GM18519 (cell line): ENCODE results near the gene ARF6.
"Not testable (repeated sequence)": the region's sequence is repeated elsewhere in the genome, so short reads cannot be mapped to it uniquely, and the experiment has no call there.

Experiments
- ATAC-seq: cut with Tn5 transposase; IDR thresholded peaks from one replicate; pipeline ENCODE4 v1.9.1; 2021; ENCODE audit warnings: mild to moderate bottlenecking, moderate library complexity; ENCODE audit not compliant: unreplicated experiment, low FRiP score

Gene ARF6

DNA sequence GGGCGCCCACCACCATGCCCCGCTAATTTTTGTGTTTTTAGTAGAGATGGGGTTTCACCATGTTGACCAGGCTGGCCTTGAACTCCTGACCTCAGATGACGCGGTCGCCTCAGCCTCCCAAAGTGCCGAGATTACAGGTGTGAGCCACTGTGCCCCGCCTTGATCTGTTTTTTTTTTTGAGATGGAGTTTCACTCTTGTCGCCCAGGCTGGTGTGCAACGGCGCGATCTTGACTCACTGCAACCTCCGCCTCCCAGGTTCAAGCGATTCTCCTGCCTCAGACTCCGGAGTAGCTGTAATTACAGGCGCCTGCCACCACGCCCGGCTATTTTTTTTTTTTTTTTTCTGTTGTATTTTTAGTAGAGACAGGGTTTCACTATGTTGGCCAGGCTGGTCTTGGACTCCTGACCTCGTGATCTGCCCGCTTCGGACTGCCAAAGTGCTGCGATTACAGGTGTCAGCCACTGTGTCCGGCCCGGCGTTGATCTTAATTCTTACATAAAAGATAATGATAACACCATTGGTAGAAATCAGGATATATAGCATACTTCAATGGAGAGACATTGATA lies 9.9 kb downstream of the ARF6 start:
- not testable (repeated sequence) for ATAC-seq

GRCh38 chr14:49904270-49904669 lies 11.4 kb downstream of the ARF6 start:
- no peak for ATAC-seq

DNA sequence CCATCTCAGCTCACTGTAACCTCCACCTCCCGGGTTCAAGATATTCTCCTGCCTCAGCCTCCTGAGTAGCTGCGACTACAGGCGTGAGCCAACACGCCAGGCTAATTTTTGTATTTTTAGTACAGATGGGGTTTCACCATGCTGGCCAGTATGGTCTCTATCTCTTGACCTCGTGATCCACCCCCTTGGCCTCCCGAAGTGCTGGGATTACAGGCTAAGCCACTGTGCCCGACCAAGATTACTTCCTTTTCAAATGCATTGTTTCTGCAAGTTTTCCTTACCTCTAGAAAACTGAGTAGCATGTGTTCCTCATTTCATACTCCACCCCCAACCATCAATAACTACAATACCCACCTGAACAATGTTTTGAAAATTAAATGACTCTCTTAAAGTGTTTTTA lies 13.1 kb downstream of the ARF6 start:
- ATAC-seq: no peak

GRCh38 chr14:49907186-49907585 lies 14.3 kb downstream of the ARF6 start:
- ATAC-seq: no peak

DNA sequence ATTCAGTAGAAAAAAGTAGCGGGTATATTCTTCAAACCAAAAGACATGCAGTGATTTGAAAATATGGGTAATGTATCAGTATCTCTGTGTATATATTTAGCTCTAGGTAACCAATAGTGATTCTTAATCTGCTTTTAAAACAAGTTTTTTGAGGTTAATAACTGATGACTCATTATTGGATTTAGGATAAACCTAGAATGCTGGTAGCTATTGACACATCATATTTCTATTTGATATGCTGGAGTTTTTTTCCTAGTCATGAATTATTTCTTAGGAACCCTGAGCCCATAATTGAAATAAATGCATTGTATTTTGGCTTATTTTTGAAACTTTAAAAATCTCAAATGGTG lies 15.5 kb downstream of the ARF6 start:
- ATAC-seq: no peak

- no peak for ATAC-seq
These were observed 16.1 kb downstream of the ARF6 start for GRCh38 chr14:49909016-49909415.

- ATAC-seq: no peak
These were observed 22.2 kb downstream of the ARF6 start for GRCh38 chr14:49915085-49915484.

DNA sequence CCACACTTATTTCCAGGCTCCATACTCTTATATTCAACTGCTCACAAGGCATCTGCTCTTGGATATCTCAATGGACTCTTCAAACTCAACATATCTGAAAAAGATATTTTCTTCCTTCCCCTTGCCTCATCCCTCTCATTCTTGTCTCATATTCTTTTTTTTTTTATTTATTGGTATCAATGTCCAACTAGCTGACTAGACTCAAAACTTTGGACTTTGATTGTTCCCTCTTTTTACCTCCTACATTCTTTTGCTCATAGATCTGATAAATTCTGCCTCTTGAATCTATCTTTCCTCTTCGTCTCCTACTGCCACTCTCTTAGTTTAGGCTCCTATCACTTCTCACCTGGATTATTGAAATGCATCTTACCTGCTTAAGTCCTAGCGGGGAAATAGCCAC lies 25.8 kb downstream of the ARF6 start:
- ATAC-seq: no peak

DNA sequence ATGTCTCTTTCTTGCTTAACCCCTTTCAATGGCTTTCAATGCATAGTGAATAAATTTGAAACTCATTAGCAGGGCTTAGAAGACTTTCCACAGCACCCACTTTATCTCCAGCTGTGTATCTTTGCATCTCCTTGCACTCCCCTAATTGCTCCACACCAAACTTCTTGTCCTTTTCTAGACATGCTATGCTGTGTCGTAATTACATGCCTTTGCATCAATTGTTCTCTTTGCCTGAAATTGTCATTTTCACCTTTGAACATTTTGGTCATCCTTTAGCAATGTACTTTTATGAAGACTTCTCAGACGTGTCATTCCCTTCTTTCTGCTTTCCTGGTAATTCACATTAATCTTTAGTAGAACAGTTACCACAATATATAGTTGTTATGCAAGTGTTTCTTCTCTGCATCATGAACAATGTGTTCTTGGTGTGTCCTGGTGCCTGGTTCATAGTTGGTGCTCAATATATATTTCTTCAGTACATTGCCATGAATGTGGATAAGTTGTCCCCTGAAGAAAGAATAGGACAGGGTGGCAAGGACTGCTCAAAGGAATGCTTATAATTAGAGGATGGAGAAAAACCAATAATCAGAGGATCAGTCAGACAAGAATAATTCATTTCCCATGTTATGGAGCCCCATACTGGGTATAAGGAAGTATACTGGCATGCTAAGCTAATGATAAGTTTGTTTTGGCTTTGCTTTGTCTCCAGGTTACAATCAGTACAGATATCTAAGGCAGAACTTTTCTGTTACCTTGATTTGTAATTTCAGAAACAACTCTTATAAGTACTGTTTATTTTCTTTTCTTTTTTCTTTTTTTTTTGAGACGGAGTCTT lies 27.2 kb downstream of the ARF6 start:
- no peak for ATAC-seq

DNA sequence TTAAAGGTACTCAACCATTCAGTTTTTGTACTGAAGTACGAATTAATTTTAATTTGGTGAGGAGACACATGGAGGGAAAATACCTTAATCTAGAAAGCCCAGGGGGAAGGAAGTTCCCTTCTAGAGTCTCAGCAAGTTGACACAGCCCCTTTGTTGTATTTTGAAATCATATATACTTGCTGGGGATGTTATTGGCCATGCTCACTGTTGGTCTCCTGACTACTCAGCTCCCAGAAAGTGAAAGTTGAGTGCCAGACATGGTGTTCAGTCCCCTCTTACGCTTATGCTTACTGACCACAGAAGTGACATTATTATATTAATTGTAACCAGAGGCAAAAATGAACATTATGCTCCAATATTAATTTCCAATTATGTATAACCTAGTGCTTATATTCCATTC lies 28.1 kb downstream of the ARF6 start:
- ATAC-seq: no peak

DNA sequence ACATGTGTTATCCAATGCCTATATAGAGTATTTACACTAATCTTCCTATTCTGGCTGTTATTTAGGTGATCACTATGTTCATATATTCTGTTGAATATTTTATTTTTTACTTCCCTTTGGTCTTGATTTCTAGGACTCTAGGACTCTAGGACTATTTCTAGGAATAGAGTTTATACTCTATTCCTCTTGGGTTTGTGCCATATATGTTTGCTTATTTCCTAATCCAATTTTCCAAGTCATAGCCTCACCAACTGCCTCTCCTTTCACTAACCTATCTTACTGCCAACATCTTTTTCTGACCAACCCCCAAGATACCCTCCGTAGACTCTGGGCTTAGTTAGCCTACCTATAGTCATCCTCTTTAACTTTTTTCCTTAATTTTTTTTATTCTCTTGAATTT lies 28.5 kb downstream of the ARF6 start:
- ATAC-seq: no peak

DNA sequence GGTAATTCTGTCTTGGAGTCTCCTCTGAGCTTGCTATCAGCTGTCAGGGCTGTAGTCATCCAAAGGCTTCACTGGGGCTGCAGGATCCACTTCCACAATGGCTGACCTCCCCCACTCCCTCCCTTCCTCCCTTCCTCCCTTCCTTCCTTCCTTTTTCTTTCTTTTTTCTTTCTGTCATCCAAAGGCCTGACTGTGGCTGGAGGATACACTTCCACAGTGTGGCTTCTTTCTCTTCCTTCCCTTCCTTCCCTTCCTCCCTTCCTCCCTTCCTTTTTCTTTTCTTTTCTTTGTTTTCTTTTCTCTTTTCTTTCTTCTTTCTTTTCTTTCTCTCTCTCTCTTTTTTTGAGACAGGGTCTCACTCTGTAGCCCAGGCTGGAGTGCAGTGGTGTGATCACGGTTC lies 30.6 kb downstream of the ARF6 start:
- ATAC-seq: no peak

DNA sequence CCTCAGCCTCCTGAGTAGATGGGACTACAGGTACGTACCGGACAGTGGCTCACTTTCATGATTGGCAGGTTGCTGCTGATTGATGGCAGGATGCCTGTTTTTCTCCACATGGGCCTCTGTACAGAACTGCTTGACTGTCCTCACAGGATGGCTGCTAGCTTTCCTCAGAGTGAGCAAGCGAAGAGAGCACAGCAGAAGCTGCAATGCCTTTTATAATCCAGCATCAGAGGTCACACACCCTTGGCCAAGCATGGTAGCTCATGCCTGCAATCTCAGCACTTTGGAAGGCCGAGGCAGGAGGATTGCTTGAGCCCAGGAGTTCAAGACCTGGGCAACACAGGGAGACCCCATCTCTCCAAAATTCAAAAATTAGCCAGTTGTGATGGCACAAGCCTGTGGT lies 31.0 kb downstream of the ARF6 start:
- no peak for ATAC-seq

- no peak for ATAC-seq
These were observed 32.0 kb downstream of the ARF6 start for GRCh38 chr14:49924852-49925251.

DNA sequence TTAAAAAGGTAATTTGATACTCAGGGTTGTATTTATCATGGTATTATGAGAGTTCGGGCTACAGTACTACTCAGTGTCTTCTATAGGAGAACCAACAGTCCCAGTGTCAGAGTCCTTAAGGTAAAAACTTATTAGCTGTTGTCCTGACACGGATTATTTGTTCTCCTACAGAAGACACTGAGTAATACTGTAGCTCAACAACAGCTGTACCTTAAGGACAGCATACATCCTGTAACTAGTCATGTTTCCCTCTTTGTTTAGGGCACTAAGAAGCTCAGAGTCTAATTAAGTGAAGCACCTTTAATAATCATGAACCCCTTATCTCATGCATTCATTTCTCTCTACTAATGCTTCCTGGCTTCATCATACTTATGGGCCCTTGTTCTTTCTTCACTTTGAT lies 33.9 kb downstream of the ARF6 start:
- ATAC-seq: no peak

- ATAC-seq: no peak
These were observed 35.1 kb downstream of the ARF6 start for GRCh38 chr14:49928015-49928414.

GRCh38 chr14:49930720-49931119 lies 37.8 kb downstream of the ARF6 start:
- no peak for ATAC-seq

DNA sequence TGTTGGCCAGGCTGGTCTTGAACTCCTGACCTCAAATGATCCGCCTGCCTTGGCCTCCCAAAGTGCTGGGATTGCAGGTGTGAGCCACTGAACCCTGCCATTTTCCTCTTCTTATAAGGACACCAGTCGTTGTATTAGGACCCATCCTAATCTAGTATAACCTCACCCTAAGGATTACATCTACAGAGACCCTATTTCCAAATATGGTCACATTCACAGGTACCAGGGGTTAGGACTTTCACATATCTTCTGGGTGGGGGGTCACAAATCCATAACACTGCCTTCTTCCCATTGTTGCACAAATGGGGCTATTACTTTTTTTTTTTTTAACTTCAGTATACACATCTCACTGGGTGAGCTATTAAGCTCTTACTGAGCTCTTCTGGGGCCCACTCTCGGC lies 38.6 kb downstream of the ARF6 start:
- no peak for ATAC-seq

- ATAC-seq: no peak
These were observed 40.2 kb downstream of the ARF6 start for GRCh38 chr14:49933128-49933527.

GRCh38 chr14:49933704-49934103 lies 40.8 kb downstream of the ARF6 start:
- ATAC-seq: no peak

GRCh38 chr14:49934646-49935045 lies 41.8 kb downstream of the ARF6 start:
- ATAC-seq: no peak

GRCh38 chr14:49935526-49935925 lies 42.6 kb downstream of the ARF6 start:
- no peak for ATAC-seq
